ENCODE data around the gene PPARG. TPM values are rescaled to one million over a fixed set of nuclear protein-coding genes. Genes with fewer than 3 reads are reported as not detected.
A peak's percentile ranks its signal among the peaks of the same experiment; 100 is the strongest.

Gene PPARG
- total and polyA plus RNA-seq, 2 of the 13 experiments (the other 11 are each of a cell fraction or from before 2014, with no cell fraction given), result 13.9 to 58.3 TPM

GRCh38 chr3:12409684-12410596 lies 121.1 kb downstream of the PPARG start (continued):
- TF ChIP-seq FOXA1 (IDR thresholded peaks at IDR 0.05) (no peak), FOXA1 (CRISPR knock-in tag; IDR thresholded peaks at IDR 0.05) (peak; percentile 85), EHMT2 (IDR thresholded peaks at IDR 0.05; ENCODE audit: borderline replicate concordance, low read depth, low read length) (0 out of 2 replicates have a peak, but pooled peaks have one; percentile 87), NR2F1 (CRISPR knock-in tag; IDR thresholded peaks at IDR 0.05) (0 out of 4 replicates have a peak, but pooled peaks of 1 of the 2 experiments have one; percentile 30), HNRNPL (IDR thresholded peaks at IDR 0.05; ENCODE audit: low read depth, low read length) (no peak), ETV6 (CRISPR knock-in tag; conservative IDR thresholded peaks at IDR 0.05) (no peak), FOSL1 (CRISPR knock-in tag; IDR thresholded peaks at IDR 0.05; ENCODE audit: borderline replicate concordance) (no peak), MEIS2 (CRISPR knock-in tag; IDR thresholded peaks at IDR 0.05) (no peak), POGZ (CRISPR knock-in tag; IDR thresholded peaks at IDR 0.05) (no peak; the same call in 1 of the 2 replicates), GATAD1 (CRISPR knock-in tag; IDR thresholded peaks at IDR 0.05) (peak; percentile 51; the same call in 1 of the 2 replicates), ZNF644 (CRISPR knock-in tag; IDR thresholded peaks at IDR 0.05; ENCODE audit: low read depth) (peak; percentile 86; the same call in 1 of the 2 replicates), CEBPG (CRISPR knock-in tag; IDR thresholded peaks at IDR 0.05) (0 out of 2 replicates have a peak, but pooled peaks have one; percentile 16), POLR2G (IDR thresholded peaks at IDR 0.05; ENCODE audit: low read depth, low read length) (peak; percentile 75), SATB2 (CRISPR knock-in tag; IDR thresholded peaks at IDR 0.05) (no peak), MYPOP (CRISPR knock-in tag; IDR thresholded peaks at IDR 0.05) (peak; percentile 75; the same call in 1 of the 2 replicates), YEATS4 (CRISPR knock-in tag; IDR thresholded peaks at IDR 0.05; ENCODE audit: borderline replicate concordance) (peak; percentile 50; the same call in 1 of the 2 replicates), HMG20A (CRISPR knock-in tag; IDR thresholded peaks at IDR 0.05; ENCODE audit: borderline replicate concordance) (peak; percentile 74; the same call in 1 of the 2 replicates), MLX (CRISPR knock-in tag; IDR thresholded peaks at IDR 0.05) (peak; percentile 67; the same call in 1 of the 2 replicates)
- TF ChIP-seq, protein P1, sequence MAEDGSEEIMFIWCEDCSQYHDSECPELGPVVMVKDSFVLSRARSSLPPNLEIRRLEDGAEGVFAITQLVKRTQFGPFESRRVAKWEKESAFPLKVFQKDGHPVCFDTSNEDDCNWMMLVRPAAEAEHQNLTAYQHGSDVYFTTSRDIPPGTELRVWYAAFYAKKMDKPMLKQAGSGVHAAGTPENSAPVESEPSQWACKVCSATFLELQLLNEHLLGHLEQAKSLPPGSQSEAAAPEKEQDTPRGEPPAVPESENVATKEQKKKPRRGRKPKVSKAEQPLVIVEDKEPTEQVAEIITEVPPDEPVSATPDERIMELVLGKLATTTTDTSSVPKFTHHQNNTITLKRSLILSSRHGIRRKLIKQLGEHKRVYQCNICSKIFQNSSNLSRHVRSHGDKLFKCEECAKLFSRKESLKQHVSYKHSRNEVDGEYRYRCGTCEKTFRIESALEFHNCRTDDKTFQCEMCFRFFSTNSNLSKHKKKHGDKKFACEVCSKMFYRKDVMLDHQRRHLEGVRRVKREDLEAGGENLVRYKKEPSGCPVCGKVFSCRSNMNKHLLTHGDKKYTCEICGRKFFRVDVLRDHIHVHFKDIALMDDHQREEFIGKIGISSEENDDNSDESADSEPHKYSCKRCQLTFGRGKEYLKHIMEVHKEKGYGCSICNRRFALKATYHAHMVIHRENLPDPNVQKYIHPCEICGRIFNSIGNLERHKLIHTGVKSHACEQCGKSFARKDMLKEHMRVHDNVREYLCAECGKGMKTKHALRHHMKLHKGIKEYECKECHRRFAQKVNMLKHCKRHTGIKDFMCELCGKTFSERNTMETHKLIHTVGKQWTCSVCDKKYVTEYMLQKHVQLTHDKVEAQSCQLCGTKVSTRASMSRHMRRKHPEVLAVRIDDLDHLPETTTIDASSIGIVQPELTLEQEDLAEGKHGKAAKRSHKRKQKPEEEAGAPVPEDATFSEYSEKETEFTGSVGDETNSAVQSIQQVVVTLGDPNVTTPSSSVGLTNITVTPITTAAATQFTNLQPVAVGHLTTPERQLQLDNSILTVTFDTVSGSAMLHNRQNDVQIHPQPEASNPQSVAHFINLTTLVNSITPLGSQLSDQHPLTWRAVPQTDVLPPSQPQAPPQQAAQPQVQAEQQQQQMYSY (CRISPR knock-in tag; IDR thresholded peaks at IDR 0.05), result no peak
- TF ChIP-seq, protein P2, sequence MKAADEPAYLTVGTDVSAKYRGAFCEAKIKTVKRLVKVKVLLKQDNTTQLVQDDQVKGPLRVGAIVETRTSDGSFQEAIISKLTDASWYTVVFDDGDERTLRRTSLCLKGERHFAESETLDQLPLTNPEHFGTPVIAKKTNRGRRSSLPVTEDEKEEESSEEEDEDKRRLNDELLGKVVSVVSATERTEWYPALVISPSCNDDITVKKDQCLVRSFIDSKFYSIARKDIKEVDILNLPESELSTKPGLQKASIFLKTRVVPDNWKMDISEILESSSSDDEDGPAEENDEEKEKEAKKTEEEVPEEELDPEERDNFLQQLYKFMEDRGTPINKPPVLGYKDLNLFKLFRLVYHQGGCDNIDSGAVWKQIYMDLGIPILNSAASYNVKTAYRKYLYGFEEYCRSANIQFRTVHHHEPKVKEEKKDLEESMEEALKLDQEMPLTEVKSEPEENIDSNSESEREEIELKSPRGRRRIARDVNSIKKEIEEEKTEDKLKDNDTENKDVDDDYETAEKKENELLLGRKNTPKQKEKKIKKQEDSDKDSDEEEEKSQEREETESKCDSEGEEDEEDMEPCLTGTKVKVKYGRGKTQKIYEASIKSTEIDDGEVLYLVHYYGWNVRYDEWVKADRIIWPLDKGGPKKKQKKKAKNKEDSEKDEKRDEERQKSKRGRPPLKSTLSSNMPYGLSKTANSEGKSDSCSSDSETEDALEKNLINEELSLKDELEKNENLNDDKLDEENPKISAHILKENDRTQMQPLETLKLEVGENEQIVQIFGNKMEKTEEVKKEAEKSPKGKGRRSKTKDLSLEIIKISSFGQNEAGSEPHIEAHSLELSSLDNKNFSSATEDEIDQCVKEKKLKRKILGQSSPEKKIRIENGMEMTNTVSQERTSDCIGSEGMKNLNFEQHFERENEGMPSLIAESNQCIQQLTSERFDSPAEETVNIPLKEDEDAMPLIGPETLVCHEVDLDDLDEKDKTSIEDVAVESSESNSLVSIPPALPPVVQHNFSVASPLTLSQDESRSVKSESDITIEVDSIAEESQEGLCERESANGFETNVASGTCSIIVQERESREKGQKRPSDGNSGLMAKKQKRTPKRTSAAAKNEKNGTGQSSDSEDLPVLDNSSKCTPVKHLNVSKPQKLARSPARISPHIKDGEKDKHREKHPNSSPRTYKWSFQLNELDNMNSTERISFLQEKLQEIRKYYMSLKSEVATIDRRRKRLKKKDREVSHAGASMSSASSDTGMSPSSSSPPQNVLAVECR (CRISPR knock-in tag; IDR thresholded peaks at IDR 0.05; ENCODE audit: borderline replicate concordance), result peak; percentile 14; the same call in 1 of the 2 replicates

Measured in HepG2 (cell line).